Measurements from ENCODE around the gene ARHGAP24.

DNA sequence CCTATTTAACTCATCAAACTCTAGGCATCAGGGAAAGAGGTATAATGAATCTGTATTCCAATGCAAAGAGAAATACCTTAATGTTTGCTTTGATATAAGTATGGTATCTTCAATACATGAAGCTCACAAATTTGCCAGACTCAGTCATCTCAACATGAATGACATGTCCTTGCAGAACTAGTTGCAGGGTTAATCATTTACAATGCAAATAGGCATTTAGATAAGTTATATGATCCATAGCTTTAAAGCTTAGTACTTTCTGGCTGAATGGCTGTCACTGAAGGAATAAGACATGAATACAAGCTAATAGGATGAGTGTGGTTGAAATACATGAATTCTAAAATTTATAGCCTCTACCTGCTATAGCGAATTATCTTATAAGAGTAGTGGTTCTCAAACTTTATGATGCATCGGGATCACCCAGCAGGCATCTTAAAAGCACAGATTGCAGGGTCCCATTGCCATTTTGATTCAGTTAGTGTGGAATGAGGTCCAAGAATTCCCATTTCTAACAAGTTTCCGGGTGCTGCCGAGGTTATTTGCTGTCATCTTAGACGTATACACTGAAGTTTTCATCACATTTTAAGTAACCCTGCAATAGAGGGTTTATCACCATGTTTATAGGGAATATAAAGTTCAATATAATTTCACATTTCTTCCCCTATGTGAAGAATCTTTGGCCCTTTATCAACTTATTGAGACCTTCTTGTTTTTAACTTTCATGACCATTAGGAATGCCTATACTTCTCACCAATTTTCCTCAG is 439.2 kb downstream of the ARHGAP24 start:
- TF ChIP-seq, protein P1, sequence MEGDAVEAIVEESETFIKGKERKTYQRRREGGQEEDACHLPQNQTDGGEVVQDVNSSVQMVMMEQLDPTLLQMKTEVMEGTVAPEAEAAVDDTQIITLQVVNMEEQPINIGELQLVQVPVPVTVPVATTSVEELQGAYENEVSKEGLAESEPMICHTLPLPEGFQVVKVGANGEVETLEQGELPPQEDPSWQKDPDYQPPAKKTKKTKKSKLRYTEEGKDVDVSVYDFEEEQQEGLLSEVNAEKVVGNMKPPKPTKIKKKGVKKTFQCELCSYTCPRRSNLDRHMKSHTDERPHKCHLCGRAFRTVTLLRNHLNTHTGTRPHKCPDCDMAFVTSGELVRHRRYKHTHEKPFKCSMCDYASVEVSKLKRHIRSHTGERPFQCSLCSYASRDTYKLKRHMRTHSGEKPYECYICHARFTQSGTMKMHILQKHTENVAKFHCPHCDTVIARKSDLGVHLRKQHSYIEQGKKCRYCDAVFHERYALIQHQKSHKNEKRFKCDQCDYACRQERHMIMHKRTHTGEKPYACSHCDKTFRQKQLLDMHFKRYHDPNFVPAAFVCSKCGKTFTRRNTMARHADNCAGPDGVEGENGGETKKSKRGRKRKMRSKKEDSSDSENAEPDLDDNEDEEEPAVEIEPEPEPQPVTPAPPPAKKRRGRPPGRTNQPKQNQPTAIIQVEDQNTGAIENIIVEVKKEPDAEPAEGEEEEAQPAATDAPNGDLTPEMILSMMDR (IDR thresholded peaks at IDR 0.05): no peak
- no peak for TF ChIP-seq POLR2A (IDR thresholded peaks at IDR 0.05)
